HL-60 (cell line): ENCODE results near the gene GUCY2F.

ENCODE experiments used
- DNase-seq, 2 experiments: peaks; one replicate each; pipeline ENCODE4 v3.0.0-alpha.2; 2010 to 2020; ENCODE audit warnings: low read depth in 1 of 2, low spot score in 1 of 2
- H3K27ac ChIP-seq: fragments of 250-450 bp; sonication (Bioruptor Pico); replicated peaks from 2 replicates; pipeline ENCODE4 v1.5.1; 2020; ENCODE audit warnings: mild to moderate bottlenecking, moderate library complexity
- H3K27me3 ChIP-seq: fragments of 250-450 bp; sonication (Bioruptor Pico); 2 replicates; pipeline ENCODE4 v1.5.1; 2021; ENCODE audit warnings: mild to moderate bottlenecking, moderate library complexity; ENCODE audit not compliant: insufficient read depth, poor library complexity, severe bottlenecking
- H3K4me3 ChIP-seq: replicated peaks from 2 replicates; pipeline ENCODE4 v1.5.1; 2011; ENCODE audit warnings: mild to moderate bottlenecking, control low read depth, low read length; ENCODE audit not compliant: insufficient read depth
- GABPA ChIP-seq: IDR thresholded peaks from 2 replicates; pipeline ENCODE4 v1.6.1; 2012; ENCODE audit warnings: low read depth
- POLR2AphosphoS5 ChIP-seq: IDR thresholded peaks from 2 replicates; pipeline ENCODE4 v1.6.1; 2012; ENCODE audit warnings: low read depth
- SPI1 ChIP-seq: IDR thresholded peaks from 2 replicates; pipeline ENCODE4 v1.6.1; 2012; ENCODE audit warnings: low read depth, mild to moderate bottlenecking, borderline replicate concordance
- TF ChIP-seq, protein P1 (sequence below): IDR thresholded peaks from one replicate; pipeline ENCODE4 v1.5.1; 2011; ENCODE audit warnings: low read length, control low read depth, inconsistent platforms; ENCODE audit not compliant: insufficient read depth
- TF ChIP-seq, protein P2 (sequence below): IDR thresholded peaks from 2 replicates; pipeline ENCODE4 v1.6.1; 2012; ENCODE audit warnings: low read depth; ENCODE audit not compliant: insufficient replicate concordance

Gene GUCY2F

DNA sequence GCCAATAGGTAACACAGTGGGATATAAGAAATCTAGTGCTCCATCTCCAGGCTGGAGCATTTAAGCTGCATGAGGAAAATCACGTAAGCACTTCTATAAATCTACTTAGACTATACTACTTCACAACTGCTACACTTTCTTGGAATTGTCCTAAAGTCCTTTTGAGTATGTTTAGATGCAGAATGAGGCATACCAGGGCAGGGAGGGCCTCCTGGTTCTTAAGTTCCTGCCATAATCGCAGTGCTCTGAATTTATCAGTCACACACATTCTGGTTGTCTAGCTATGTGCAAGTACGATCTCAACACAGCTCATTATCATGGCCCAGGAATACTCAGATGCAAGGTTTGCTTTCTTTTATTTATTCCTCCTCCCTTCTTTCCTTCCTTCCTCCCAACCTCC lies 130.3 kb downstream of the GUCY2F start:
- Histone ChIP-seq H3K27ac (peak overlapping the region; percentile 43), H3K4me3 (no peak overlapping the region), H3K27me3 (no peaks in the 10 kb centered on the region)
- no peak for DNase-seq
- TF ChIP-seq, protein P1, sequence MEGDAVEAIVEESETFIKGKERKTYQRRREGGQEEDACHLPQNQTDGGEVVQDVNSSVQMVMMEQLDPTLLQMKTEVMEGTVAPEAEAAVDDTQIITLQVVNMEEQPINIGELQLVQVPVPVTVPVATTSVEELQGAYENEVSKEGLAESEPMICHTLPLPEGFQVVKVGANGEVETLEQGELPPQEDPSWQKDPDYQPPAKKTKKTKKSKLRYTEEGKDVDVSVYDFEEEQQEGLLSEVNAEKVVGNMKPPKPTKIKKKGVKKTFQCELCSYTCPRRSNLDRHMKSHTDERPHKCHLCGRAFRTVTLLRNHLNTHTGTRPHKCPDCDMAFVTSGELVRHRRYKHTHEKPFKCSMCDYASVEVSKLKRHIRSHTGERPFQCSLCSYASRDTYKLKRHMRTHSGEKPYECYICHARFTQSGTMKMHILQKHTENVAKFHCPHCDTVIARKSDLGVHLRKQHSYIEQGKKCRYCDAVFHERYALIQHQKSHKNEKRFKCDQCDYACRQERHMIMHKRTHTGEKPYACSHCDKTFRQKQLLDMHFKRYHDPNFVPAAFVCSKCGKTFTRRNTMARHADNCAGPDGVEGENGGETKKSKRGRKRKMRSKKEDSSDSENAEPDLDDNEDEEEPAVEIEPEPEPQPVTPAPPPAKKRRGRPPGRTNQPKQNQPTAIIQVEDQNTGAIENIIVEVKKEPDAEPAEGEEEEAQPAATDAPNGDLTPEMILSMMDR = no peak
- TF ChIP-seq SPI1 = no peak
- no peak for TF ChIP-seq GABPA
- TF ChIP-seq, protein P2, sequence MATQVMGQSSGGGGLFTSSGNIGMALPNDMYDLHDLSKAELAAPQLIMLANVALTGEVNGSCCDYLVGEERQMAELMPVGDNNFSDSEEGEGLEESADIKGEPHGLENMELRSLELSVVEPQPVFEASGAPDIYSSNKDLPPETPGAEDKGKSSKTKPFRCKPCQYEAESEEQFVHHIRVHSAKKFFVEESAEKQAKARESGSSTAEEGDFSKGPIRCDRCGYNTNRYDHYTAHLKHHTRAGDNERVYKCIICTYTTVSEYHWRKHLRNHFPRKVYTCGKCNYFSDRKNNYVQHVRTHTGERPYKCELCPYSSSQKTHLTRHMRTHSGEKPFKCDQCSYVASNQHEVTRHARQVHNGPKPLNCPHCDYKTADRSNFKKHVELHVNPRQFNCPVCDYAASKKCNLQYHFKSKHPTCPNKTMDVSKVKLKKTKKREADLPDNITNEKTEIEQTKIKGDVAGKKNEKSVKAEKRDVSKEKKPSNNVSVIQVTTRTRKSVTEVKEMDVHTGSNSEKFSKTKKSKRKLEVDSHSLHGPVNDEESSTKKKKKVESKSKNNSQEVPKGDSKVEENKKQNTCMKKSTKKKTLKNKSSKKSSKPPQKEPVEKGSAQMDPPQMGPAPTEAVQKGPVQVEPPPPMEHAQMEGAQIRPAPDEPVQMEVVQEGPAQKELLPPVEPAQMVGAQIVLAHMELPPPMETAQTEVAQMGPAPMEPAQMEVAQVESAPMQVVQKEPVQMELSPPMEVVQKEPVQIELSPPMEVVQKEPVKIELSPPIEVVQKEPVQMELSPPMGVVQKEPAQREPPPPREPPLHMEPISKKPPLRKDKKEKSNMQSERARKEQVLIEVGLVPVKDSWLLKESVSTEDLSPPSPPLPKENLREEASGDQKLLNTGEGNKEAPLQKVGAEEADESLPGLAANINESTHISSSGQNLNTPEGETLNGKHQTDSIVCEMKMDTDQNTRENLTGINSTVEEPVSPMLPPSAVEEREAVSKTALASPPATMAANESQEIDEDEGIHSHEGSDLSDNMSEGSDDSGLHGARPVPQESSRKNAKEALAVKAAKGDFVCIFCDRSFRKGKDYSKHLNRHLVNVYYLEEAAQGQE = no peak
- no peak for TF ChIP-seq POLR2AphosphoS5

DNA sequence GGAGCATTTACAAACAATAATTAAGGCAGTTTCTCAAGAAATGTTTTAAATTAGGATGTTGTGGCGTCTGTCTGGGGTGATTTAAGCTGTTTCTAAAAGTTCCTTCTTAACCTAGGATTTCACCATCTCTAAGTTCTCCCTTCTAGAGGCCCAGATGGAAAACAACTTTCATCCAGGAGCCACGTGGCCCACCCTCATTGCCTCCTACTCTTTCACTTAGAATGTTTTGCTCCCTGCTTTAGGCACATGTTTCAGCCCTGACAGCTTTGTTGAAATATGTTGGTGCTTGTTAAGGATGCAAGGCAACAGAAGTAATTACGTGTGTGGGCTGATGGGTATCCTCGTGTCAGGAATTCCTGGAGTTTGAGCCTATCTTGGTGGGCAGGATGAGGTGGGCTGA lies 131.3 kb downstream of the GUCY2F start:
- Histone ChIP-seq H3K4me3 (no peak overlapping the region), H3K27me3 (no peaks in the 10 kb centered on the region), H3K27ac (no peak overlapping the region)
- no peak for TF ChIP-seq SPI1
- TF ChIP-seq GABPA = no peak
- DNase-seq = peak in 1 of 2 experiments; percentile 30

DNA sequence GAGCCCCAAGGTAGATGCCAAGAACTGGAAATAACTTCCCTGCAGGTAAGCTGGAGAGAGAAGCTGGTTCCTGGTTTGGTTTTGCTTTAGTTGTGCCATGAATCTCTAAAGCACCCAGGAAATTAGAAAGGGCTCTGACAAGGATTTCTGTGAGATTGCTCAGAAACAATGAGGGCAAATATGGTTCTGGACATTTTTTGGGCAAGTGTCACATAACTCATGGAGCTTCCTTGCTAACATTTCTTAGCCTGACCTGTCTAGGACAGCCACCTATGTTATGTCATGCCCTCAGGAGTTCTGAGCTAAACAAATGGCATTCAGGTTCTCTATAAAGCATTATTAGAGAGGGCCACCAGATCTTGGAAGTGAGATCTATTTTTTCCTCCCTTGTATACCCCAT lies 131.8 kb downstream of the GUCY2F start:
- Histone ChIP-seq H3K4me3 (no peak overlapping the region), H3K27ac (no peak overlapping the region), H3K27me3 (no peaks in the 10 kb centered on the region)
- TF ChIP-seq POLR2AphosphoS5 = no peak
- TF ChIP-seq, protein P2 = no peak
- no peak for TF ChIP-seq GABPA
- TF ChIP-seq SPI1 = no peak
- TF ChIP-seq, protein P1 = no peak
- no peak for DNase-seq

DNA sequence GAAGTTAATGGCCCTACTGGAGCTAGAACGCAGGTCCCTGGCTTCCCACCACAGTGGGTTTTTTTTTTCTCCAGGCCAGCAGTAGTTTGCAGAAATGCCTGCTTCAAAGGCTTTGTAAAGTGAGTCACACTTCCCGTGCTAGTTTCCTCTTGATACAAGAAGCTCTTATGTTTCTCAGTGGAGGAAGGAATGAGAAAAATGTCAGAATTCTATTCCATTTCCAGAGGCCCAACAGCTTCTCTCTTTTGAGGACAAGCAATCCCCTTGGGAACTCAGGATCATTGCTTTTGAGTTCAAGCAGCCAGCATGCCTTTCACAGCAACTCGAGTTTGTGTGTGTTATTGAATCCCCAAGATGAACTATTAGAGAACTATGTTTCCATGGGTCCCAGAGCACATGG lies 134.3 kb downstream of the GUCY2F start:
- TF ChIP-seq GABPA (no peak), POLR2AphosphoS5 (no peak), SPI1 (no peak)
- TF ChIP-seq, protein P1 = no peak
- TF ChIP-seq, protein P2 = no peak
- peak in 1 of 2 experiments; percentile 12 for DNase-seq
- H3K27me3 ChIP-seq = no peaks in the 10 kb centered on the region
- peak overlapping the region; percentile 16; the same call in 1 of the 2 replicates for H3K27ac ChIP-seq
- no peak overlapping the region for H3K4me3 ChIP-seq
